TTC549 (cell line): ENCODE data around the gene HIRIP3.
"Not testable (repeated sequence)": the region's sequence is repeated elsewhere in the genome, so short reads cannot be mapped to it uniquely, and the experiment has no call there.

Source experiments
- FAIRE-seq: peaks from 2 replicates; lab custom pipeline; 2012; peaks lifted over from hg19 to GRCh38; lab: Jason Lieb, UNC

HIRIP3 gene

DNA sequence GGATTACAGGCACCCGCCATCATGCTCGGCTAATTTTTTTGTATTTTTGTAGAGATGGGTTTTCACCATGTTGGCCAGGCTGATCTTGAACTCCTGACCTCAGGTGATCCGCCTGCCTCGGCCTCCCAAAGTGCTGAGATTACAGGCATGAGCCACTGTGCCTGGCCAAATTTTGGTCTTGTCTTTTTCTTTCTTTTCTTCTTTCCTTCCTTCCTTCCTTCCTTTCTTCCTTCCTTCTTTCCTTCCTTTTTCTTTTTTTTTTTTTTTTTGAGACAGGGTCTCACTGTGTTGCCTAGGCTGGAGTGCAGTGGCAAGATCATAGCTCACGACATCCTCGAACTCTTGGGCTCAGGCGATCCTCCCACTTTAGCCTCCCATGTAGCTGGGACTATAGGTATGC, 20.0 kb upstream of the HIRIP3 start:
- not testable (repeated sequence) for FAIRE-seq

DNA sequence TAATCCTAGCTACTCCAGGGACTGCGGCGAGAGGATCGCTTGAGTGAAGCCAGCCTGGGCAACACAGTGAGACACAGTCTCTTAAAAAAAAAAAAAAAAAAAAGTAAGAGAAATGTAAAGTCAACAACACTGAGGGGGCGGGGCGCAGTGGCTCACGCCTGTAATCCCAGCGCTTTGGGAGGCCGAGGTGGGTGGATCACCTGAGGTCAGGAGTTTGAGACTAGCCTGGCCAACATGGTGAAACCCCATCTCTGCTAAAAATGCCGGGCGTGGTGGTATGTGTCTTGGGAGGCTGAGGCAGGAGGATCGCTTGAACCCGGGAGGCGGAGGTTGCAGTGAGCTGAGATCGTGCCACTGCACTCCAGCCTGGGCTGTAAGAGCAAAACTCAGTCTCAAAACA, 17.2 kb upstream of the HIRIP3 start:
- not testable (repeated sequence) for FAIRE-seq

DNA sequence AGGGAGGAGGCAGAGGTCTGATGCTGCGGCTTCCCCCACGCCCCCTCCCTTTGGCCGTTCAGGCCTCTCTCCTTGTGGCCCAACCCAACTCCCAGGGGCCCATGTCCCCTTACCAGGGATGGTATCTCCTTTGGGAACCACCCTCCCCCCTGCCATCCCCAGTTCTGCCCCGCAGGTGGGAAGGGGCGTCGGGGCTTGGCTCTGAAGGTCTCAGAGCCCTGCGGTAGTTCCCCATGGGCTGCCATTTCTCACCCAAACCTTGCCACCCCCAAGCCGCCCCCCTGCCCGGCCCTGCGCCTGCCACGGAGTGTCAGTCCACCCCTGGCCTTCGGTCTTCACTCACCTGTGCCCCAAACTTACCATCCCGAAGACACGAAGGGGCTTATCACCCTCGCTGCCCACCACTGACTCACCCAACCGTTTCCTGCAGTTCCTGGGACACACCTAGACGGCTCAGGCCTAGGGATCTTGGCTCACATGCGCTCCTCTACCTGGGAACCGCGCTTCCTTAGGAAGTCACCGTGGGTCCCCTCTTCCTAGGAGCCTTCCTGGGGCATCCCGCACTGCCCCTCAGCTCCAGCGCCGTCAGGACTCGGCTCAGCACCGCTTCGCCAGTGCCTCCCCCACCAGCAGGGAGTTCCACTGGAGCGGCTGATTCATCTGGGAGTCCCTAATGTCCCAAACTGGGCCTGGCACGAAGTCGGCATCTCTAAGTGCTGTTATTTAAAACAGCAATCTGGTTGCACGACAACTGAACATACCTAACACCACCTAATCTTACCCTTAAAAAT, 16.5 kb upstream of the HIRIP3 start:
- FAIRE-seq, result no peak

DNA sequence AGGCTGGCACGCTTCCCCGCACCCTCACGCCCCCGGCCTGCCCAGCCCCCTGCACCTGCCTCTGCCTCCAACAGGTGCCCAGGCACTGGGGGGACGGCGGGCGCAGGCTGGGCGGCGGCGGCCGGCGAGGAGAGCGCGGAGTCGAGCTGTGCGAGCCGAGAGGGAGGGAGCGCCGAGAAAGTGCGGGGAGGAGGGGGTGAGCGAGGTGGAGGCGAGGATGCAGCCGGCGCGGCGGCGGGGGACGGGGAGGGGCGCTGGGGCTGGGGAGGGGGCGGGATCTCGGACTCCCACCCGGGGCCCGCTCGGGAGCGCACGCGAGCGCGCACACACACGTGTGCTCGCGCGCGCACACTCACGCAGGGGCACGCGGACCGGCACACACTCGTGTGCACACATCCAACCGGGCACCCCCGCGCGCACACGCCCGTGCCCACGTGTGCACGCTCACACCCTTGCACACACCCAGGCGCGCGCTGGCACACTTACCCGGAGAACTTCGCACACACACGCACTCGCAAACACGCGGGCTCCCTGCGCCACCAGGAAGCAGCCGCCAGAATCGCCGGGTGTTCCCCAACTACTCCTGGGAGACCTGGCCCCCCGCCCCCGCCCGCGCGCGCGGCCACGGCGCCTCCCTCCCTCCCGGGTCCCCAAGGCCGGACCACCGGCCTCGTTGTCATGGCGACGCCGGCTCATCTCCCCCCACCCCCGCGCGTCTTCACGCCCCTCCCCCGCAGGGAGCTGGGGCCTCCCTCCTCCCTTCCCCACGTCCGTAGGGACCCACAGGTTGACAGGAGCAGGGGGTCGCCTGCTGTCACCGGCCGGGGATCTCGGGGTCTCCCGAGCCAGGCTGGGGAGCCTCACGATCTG, 15.7 kb upstream of the HIRIP3 start, which contains the start of gene DOC2A:
Gene DOC2A (minus strand): TSS at position 184 of the 870 bp plus-strand sequence. CDS start 805 bp downstream, outside the sequence.
- FAIRE-seq, result no peak

DNA sequence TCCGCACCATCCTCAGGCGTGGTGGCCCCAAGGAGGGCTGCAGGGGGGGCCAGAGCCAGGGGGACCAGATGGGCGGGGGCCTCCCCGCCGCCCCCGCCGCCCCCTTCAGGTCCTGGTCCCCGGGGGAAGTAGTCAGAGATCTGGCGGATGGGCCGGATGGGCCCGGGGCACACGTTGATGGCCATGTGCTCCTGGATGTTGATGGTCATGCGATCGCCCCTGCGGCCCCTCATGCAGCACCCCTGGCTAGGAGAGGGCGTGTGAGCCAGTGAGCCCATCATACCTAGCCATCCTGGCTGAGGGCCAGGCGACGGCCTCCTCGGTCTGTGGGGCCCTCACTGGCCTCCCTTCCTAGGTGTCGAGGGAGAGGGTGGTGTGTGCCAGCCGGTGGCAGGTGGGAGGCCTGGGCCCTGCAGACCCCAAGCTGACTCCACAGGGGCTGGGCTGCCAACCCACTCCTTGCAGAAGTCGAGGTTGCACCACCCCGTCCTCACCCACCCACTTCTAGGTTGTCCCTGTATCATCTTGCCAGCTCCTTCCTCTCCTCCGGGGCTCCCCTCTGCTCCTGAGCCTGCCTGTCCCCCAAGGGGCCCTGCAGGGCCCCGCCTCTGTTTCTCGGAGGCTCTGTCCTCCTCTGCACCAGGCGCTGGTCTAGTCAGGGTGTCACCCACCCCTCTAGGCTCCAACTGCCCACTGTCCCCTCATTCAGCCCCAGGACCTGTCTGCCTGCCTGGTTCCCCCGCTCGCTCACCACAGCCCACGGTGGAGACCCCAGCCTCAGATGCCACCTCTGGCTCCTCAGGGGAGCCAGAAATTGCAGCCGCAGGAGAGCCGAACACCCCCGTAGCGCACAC, 14.8 kb upstream of the HIRIP3 start:
- no peak for FAIRE-seq

DNA sequence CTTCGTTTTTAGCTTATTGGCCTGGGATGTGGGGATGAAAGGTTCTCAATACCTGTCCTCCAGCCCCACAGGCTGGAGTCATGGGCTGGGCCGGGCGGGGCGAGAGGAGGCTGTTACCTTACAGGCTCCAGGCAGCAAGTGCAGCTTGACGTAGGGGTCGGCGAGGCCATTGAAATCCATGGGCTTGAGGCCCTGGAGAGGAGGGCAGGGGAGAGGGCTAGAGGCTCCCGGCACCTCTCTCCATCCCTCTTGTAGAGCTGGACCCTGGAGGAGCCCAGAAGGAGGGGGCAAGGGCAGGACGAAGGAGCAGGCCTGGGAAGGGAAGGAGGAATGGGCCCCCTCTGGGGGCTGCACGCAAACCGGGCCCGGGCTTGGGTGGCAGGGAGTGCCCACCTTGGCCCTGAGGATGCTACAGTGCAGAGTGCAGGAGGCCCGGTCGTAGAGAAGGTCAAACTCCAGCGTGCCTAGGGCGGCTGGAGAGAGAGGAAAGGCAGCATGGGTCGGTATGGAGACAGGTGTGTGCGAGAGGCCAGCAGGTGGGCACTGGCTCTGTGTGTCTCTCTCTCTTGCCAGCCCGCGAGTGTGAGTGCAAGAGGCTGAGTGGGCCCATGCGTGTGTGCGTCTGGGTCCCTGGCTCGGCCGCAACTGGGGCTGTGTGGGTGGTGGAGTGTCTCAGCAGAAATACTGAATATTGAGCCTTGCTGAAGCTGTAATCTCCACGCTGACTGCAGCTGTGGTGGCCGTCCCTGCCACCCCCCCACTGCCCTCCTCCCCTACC, 13.9 kb upstream of the HIRIP3 start:
- no peak for FAIRE-seq

DNA sequence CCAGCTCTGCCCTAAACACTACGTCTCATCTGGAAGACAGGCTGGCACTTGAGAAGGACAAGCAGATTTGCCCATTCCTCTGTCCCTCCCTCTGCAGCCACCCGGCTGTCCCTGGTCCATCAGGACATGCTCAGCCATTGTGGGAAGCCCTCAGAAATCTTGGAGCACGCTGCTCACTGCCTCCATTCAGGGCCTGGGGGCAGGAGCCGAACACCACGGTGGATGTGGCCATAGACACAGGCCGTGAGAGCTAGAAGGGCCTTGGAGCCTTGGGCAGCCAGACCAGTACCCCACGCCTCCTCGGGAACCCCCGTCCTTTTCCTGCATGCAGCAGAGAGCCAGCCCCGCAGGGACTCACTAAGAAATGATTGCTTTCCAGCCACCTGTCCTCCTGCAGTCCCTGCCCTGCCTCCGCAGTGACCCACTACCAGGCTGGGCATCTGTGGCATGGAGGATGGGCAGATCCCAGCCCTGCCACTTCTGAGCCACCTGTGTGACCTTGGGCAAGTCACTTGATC, 12.0 kb upstream of the HIRIP3 start:
- no peak for FAIRE-seq

DNA sequence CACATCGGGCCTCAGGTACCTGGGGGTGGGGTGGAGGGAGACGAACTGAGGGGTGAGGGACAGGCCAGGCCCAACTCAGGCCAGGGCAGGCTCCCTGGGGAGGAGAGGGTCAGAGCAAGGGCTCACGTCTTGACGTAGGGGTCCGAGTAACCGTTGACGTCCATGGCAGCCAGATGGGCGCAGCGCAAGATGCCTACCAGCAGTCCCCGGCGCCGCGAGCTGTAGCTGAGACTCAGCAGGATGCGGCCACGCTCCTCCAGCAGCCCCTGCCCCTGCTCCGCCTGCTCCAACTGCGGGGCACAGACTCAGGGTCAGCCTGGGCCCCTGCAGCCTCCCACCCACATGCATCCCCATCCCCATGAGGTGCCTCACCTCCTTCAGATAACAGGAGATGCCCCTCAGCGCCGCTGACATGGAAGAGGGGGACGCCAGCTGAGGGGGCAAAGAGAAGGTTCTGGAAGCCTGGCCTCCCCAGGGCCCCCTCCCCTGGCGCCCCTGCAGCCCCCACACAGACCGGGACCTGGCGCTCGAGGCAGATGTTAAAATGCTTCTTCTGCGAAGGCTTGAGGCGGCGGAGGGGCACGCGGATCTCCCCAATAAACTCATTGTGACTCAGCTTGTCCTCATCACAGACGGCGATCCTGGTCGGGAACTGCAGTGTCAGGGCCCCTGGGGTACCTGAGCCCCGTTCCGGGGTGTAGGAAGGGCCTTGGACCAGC, 11.4 kb upstream of the HIRIP3 start:
- no peak for FAIRE-seq

DNA sequence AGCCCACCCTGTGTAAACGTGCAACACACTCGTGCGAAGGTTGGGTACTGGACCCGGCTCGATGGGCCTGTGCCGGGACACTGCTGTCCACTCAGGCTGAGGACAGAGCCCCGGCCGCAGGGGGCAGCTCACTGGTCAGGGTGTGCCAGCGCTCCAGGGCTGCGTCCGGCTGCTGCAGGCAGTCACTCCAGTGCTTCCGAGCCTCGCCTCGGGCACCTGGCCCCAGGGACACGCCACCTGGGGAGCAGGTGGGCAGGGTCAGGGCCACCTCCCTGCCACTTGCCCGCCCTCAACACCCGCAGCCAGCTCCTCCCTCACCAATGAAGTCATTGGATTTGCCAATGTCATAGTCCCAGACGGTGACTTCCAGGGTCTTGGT, 10.7 kb upstream of the HIRIP3 start:
- FAIRE-seq, result no peak

DNA sequence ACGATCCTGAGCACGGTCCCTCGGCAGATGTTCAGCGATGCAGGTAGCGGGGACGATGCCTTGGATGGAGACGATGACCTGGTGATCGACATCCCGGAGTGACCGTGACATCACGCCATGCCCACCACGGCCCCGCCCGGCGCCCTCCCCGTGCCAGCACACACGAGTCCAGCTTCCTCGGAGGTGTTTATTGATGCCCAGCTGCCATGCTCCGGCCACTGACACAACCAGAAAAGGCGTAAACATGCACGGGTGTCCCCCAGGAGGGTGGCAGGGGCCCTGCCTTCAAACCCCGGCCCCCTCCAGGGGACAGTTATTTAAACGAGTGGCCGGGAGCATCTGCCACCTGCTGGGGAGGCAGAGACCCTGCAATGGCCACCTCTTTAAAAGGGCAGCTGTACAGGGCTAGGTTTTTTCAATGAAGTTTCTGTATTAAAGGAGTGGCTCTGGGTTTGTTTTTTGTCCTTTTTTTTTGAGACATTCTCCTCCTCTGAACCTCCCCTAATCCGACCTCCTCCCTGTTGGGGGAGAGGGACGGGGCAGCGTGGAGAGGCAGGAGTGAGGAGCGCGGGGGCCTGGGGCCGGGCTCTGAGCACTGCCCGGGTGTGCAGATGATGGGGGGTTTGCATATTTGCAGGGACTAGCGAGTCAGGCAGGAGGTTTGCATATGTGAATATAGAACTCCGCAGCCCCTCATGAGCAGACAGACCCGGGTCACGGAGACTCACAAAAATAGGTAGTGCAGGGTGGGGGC, 10.1 kb upstream of the HIRIP3 start:
- FAIRE-seq, result no peak

DNA sequence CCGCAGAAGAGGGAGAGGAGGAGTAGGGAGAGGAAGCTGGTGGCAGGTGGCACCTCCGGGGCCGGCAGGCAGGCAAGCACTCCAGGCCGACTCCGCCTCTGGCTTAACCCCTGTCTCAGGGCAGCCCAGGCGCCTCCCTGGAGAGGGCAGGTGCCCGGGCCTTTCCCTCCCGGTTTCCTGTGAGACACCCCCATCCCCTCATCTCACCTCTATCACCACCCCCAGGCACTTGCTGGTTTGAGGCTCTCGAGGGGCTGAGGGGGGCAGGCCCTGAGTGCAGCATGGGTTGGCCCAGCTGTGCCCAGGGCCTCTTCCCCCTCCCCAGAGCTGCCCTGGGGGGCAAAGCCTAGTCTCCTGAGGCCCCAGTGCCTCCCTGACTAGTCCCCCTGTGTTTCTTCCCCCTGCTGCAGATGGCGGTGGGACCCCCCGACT, 9.4 kb upstream of the HIRIP3 start:
- no peak for FAIRE-seq

DNA sequence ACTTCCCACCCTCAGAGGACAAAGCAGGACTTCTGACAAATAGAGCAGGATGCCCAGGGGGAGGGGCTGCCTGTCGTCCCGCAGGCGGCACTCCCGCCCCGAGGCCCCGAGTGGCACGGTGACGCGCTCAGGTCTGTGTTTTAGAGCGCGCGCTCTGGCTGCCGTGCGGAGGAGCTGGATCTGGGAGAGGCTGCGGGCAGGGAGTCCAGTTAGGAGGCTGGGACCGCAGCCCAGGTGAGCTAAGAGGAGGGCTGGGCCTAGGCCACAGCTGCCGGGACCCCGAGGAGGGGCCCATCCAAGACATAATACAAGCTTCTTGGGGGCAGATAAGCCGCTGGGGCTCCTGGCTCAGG, 9.0 kb upstream of the HIRIP3 start:
- no peak for FAIRE-seq

DNA sequence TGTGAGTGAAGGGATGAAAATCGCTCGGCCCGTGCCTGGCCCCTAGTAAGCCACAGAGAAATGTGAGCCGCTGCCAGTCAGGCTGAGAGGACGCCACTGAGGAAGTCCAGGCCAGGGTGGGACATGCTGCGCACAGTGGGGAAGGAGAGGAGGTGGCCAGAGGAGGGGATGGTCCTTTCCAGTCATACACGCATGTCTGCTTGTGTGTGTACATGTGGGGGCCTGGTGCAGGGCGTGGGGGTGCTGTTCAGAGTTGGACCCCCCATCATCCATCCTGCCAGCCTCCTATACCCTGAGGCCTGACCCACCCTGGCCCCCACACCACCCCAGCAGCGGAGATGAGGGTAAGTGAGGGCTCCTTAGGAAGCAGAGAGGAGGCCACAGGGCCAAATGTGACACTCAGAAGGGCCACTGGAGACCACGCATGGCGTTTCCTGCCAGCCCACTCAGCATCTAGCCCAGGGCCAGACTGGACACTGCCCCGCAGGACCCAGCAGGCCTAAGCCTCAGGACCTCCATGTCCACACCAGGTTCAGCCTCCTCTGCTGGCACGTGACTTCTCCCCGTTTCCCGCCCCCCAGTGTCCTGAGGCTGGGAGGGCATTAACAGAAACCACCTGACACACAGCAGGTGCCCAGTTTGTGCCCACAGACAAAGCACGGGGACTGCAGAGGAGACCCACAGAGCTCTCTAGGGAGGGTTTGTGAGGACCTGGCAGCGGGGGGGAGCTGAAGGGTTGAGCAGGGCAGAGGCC, 8.4 kb upstream of the HIRIP3 start:
- FAIRE-seq, result no peak

DNA sequence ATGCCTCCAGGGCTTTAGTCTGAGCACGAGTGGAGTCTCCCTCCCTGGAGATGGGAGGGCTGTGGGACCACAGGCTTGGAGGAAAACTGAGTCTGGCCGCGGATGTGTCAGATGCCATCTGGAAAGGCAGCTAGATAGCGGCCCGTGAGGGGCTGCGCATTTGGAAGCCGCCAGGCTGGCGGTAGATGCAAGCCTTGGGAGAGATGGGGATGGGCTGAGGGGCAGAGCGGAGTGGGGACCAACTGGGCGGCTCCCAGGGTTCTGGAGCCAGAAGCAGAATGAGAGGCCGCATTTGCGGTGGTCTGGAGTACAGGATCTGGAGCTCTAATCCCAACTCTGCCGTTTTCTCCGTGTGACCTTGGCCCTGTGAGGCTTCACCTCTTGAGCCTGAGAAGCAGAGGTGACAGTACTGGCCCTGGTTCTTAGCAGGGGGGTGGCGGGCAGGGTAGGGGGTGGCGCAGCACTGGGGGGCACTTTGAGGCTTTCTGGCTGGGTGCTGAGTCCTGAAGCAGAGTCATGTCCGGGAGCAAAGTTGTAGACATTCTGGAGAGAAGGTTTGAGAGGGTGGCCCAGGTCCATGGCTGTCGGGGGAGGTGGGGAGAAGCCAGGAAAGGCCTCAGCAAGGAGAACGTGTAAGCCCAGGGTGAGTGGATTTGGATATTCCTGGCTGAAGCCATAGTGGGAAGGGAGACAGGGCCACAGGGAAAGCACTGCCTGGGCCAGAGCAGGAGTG, 7.4 kb upstream of the HIRIP3 start:
- FAIRE-seq, result no peak

DNA sequence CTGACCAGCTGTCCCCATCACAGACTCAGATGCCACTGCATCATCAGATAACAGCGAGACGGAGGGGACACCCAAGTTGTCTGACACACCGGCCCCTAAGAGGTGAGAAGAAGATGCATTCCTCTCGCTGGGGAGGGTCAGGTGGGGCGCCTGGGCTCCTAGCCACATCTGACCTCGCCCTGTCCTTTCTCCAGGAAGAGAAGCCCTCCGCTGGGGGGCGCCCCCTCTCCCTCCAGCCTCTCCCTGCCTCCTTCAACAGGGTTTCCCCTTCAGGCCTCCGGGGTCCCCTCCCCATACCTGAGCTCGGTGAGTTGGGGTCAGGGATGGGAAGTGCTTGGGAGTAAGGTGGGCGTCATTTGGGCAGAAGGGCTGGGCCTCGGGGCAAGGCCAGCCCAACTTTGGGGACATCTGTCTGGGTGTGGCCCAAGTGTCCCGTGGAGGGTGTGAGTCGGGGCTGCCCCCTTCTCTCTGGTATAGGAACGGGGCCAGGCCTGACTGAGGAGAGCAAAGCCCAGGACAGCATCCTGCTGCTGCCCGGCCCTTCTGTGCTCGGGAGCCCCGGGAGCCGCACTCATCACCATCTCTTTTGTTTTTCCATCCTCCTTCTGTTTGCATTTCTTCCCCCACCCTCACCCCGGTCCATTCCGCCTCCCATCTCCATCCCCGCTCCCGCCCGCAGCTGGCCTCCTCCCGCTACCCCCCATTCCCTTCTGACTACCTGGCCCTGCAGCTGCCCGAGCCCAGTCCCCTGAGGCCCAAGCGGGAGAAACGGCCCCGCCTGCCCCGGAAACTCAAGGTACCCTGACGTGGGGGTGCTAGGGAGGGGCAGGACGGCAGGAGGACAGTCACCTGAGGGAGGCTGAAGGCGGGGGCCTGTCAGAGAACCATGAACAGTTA, 5.6 kb upstream of the HIRIP3 start:
- no peak for FAIRE-seq

DNA sequence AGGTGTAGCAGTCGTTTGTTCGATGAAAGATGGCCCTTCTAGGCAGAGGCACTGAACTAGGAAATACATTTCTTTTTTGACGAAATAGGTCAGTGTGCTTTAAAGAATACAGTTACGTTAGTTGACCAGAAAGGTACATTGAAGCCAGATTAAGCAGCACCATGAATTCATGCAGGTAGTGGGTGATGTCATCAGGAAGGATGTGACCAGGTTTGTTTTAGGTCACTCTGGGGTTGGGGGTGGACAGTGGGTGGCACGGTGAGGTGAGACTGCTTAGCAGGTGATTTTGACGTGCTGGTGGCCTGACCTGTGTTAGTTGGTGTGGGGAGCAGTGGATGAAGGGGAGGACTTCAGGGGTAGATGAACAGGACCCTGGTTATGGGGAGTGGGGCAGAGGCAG, 4.2 kb upstream of the HIRIP3 start:
- no peak for FAIRE-seq

DNA sequence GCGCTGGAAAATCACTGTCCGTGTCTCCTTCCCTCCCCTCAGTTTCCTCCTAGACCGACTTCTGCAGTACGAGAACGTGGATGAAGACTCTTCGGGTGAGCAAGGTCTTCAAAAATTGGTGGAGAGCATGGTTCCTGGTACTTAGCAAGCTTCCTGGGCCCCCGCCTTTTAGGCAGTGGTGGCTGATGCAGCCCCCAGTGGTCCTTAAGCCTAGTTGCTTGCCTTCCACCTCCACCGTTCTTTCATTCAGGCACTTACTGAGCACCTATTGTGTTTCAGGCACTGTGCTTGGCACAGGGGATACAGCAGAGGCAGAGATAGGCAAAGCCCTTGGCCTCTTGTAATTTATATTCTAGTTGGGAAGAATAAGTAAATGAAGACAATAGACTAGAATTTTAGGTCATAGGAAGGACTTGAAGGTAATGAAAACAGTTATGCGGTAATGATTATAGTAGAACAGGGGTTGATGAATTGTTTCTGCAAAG, 1.4 kb upstream of the HIRIP3 start:
- FAIRE-seq, result no peak
